Naive thymus-derived CD8-positive, alpha-beta T cell (primary cell): Measurements from ENCODE around the gene EME1. TPM values are rescaled to one million over a fixed set of nuclear protein-coding genes. Genes with fewer than 3 reads are reported as not detected.

Experiments
- ATAC-seq, 2 donors: fragments of 150-1000 bp; cut with Tn5 transposase in 1 of 2; sonication (Bioruptor Pico), chemical (Tn5 transposase) in 1 of 2; 1 replicate in 1 of 2; 2 replicates in 1 of 2; pipeline ENCODE4 v1.10.0; 2021; ENCODE audit warnings: mild to moderate bottlenecking in 2 of 2, moderate library complexity in 2 of 2
- POLR2A ChIA-PET: fragments of 350-600 bp; sonication (Branson Sonifier 250); formaldehyde crosslinking; loops from one replicate; lab custom pipeline; 2021; ENCODE audit warnings: antibody characterized with exemption; lab: Charles Lee
- DNase-seq, 10 donors: peaks; one replicate each; pipeline versions ENCODE4 v3.0.0 to v3.0.0-alpha.2; 2020 to 2022
- H3K27ac Mint-ChIP-seq, 10 donors: one replicate each; pipeline ENCODE4 v1.8.0; 2020 to 2022; ENCODE audit warnings: mild to moderate bottlenecking in 10 of 10, mixed read lengths in 10 of 10, moderate library complexity in 4 of 10, inconsistent platforms in 1 of 10
- H3K27me3 Mint-ChIP-seq, 5 donors: one replicate each; pipeline ENCODE4 v1.8.0; 2021 to 2022; ENCODE audit warnings: mixed read lengths in 5 of 5
- H3K36me3 Mint-ChIP-seq, 3 donors: one replicate each; pipeline ENCODE4 v1.8.0; 2020 to 2022; ENCODE audit warnings: mixed read lengths in 3 of 3, mild to moderate bottlenecking in 2 of 3, inconsistent platforms in 1 of 3
- H3K4me1 Mint-ChIP-seq, 4 donors: one replicate each; pipeline ENCODE4 v1.8.0; 2021 to 2022; ENCODE audit warnings: mixed read lengths in 4 of 4
- H3K4me3 Mint-ChIP-seq, 10 donors: one replicate each; pipeline ENCODE4 v1.8.0; 2020 to 2022; ENCODE audit warnings: mild to moderate bottlenecking in 10 of 10, mixed read lengths in 10 of 10, moderate library complexity in 6 of 10, inconsistent platforms in 1 of 10
- H3K9me3 Mint-ChIP-seq, 9 donors: one replicate each; pipeline ENCODE4 v1.8.0; 2020 to 2022; ENCODE audit warnings: mixed read lengths in 9 of 9, mild to moderate bottlenecking in 3 of 9, inconsistent platforms in 1 of 9, moderate library complexity in 1 of 9
- polyA plus RNA-seq, 3 donors: library from polyadenylated mRNA; unstranded; fragments of 300-500 nt; fragmentation: Illumina TruSeq; gene quantifications; one replicate each; pipeline ENCODE4 v1.2.3, GENCODE V29; 2021
- total RNA-seq, 8 experiments: library from RNA in 2 of 8; stranded (reverse) in 2 of 8; gene quantifications; one replicate each; pipeline ENCODE4 v1.2.3 and lab custom pipeline; 2021 to 2026

Gene EME1
- total and polyA plus RNA-seq, 5 experiments from 2014 or later: 0.38 to 2.7 (median 1.9) TPM; not detected in 2

DNA sequence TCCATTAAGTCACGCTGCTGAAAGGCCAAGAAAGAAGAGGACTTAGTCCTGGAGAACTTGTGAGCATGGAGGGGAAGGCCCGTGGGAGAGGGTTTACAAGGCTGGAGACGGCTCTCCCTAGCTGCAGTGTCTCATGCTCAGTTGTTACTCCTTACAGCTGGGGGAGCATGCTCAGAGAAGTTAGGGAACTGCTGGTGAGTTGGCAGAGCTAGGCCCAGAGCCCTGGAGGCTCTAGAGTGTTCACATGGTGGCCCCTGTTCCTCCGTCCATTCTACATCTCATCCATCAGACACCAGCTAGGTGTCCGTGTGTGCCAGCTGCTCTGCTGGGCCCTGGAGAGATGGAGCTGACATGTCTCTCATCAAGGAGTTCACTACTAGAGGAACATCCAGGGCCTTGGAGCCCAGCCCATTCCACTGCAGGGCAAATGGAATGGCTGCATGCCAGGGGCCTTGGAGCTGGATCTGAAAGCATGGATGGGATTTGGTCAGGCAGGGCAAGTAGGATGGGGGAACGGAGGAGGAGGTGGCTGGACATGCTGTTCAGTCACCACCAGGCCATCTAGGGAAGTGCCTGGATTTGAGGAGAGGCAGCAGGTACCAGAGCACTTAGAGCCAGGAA, 20.8 kb upstream of the EME1 start:
- no peaks in the 10 kb centered on the region for H3K9me3 Mint-ChIP-seq
- no peaks in the 10 kb centered on the region for H3K27me3 Mint-ChIP-seq
- no peak overlapping the region for H3K4me3 Mint-ChIP-seq
- no peak for ATAC-seq
- H3K36me3 Mint-ChIP-seq: peaks cover 0 to 30% (median 0%) of the 10 kb centered on the region in 3 donors
- H3K4me1 Mint-ChIP-seq: peaks cover 16 to 48% (median 32%) of the 10 kb centered on the region in 4 donors
- no peak for DNase-seq
- POLR2A ChIA-PET: interaction anchor here (0.8 kb wide), 1 partner anchor 17 kb away, joined by 3 read pairs; no protein-coding TSS in a partner anchor
- H3K27ac Mint-ChIP-seq: peak overlapping the region in 7 of 10 donors; percentile 27 to 69 (median 55)

DNA sequence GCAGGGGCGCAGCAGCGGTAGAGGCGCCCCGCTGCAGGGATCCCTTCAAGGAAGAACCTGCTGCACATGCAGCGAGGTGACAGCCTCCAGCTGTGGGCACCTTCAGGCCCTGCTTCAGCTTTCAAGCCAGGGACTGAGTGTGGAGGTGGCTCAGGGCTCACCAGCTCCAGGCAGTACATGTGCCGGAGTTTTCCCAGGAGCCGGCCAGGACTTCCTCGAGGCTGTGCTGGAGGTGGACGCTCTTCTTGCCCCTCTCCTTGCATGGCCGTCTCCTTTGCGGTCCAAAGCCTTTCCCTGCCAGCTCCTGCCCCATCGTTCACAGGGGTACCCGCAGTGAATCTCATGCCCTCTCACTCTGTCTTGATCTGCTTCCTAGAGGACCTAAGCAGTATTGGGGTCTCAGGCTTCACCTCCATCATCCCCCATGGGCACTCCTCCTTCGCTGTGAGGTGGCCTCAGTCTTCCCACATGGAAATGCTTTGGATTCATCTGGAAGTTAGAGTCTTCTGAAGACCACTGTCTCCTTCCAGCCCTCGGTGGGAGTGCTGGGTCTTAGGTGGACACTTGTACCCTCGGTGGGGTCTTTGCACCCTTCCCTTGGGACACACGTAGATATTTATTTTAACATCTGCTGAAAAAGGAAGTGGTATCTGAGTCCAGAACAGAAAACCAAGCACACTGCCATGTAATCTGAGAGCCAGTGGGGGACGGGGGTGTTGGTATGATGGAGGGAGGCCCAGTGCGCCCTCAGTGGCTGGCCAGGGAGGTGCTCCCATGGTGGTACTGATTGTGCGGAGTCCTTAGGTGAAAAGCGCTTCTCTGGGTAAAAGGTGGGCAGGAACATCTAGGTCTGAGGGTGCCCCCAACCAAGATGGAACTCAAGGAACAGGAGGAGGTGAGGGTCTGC, 20.1 kb upstream of the EME1 start:
- POLR2A ChIA-PET: interaction anchor here (0.8 kb wide), 1 partner anchor 16 kb away, joined by 3 read pairs; no protein-coding TSS in a partner anchor
- no peak overlapping the region for H3K4me3 Mint-ChIP-seq
- ATAC-seq (no peak), DNase-seq (no peak)
- peaks cover 0 to 37% (median 0%) of the 10 kb centered on the region in 3 donors for H3K36me3 Mint-ChIP-seq
- no peaks in the 10 kb centered on the region for H3K9me3 Mint-ChIP-seq
- peaks cover 8 to 40% (median 27%) of the 10 kb centered on the region in 4 donors for H3K4me1 Mint-ChIP-seq
- H3K27ac Mint-ChIP-seq: peak overlapping the region in 4 of 10 donors; percentile 9 to 75 (median 44)
- no peaks in the 10 kb centered on the region for H3K27me3 Mint-ChIP-seq

GRCh38 chr17:50353600-50354195, 19.3 kb upstream of the EME1 start:
- ATAC-seq: no peak
- H3K27ac Mint-ChIP-seq: peak overlapping the region in 1 of 10 donors; percentile 75
- DNase-seq: no peak
- no peaks in the 10 kb centered on the region for H3K27me3 Mint-ChIP-seq
- H3K36me3 Mint-ChIP-seq: peaks cover 0 to 43% (median 0%) of the 10 kb centered on the region in 3 donors
- POLR2A ChIA-PET: interaction anchor here (0.6 kb wide), 1 partner anchor 9 kb away, joined by 4 read pairs; no protein-coding TSS in a partner anchor
- H3K4me1 Mint-ChIP-seq: peaks cover 2 to 34% (median 20%) of the 10 kb centered on the region in 4 donors
- H3K9me3 Mint-ChIP-seq: no peaks in the 10 kb centered on the region
- no peak overlapping the region for H3K4me3 Mint-ChIP-seq

DNA sequence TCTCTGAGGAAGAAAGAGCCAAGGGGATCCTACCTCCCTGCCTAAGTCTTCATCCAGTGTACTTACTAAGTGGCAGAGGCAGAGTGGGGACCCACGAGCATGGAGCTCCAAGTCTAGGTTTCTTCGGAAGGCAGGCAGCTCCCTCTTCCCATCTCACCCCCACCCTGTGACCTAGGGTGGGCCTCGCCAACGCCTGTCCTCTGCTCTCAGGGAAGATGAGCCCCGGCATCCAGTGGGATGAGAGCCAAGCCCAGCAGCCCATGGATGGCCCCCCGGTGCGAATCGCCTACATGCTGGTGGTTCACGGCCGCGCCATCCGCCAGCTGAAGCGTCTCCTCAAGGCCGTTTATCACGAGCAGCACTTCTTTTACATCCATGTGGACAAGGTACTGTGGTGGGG, 18.8 kb upstream of the EME1 start:
- H3K27ac Mint-ChIP-seq: no peak overlapping the region
- DNase-seq (no peak), ATAC-seq (no peak)
- POLR2A ChIA-PET: interaction anchor here (0.6 kb wide), 1 partner anchor 9 kb away, joined by 4 read pairs; no protein-coding TSS in a partner anchor
- no peaks in the 10 kb centered on the region for H3K27me3 Mint-ChIP-seq
- peaks cover 0 to 47% (median 0%) of the 10 kb centered on the region in 3 donors for H3K36me3 Mint-ChIP-seq
- H3K9me3 Mint-ChIP-seq: no peaks in the 10 kb centered on the region
- H3K4me3 Mint-ChIP-seq: no peak overlapping the region
- H3K4me1 Mint-ChIP-seq: peaks cover 0 to 34% (median 16%) of the 10 kb centered on the region in 4 donors

DNA sequence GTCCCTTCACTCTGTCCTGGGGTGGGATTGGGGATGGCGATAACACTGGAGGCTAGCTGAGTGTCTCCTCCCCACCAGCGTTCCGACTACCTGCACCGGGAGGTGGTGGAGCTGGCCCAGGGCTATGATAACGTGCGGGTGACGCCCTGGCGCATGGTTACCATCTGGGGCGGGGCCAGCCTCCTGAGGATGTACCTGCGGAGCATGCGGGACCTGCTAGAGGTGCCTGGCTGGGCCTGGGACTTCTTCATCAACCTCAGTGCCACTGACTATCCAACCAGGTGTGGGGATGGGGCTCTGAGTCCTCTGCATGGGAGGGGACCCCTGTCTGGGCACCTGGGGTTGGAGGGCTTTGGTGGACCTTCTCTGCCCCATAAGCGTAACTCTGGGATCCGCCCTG, 18.3 kb upstream of the EME1 start:
- H3K9me3 Mint-ChIP-seq: no peaks in the 10 kb centered on the region
- no peak for ATAC-seq
- no peaks in the 10 kb centered on the region for H3K27me3 Mint-ChIP-seq
- POLR2A ChIA-PET: no interaction called here
- peaks cover 0 to 32% (median 15%) of the 10 kb centered on the region in 4 donors for H3K4me1 Mint-ChIP-seq
- no peak overlapping the region for H3K4me3 Mint-ChIP-seq
- H3K27ac Mint-ChIP-seq: peak overlapping the region in 2 of 10 donors; percentile 12 to 65
- H3K36me3 Mint-ChIP-seq: peaks cover 0 to 49% (median 0%) of the 10 kb centered on the region in 3 donors
- DNase-seq: no peak

DNA sequence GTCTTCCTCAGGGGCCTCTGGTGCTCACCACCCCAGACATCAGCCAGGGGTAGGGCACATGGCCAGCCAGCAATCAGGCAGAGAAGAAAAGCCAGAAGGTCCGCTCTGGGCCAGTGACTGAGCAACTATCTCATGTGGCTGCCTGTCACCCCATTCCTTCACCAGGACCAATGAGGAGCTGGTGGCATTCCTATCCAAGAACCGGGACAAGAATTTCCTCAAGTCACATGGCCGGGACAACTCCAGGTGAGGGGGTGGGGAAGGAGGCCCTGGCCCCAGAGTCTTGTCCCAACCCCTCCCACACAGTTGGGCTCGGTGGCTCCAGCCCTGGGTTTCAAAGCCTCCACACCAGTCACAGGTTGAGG, 17.7 kb upstream of the EME1 start:
- Mint-ChIP-seq H3K27ac (peak overlapping the region in 1 of 10 donors; percentile 12), H3K4me1 (peaks cover 0 to 36% (median 15%) of the 10 kb centered on the region in 4 donors), H3K4me3 (no peak overlapping the region), H3K36me3 (peaks cover 0 to 49% (median 0%) of the 10 kb centered on the region in 3 donors), H3K9me3 (no peaks in the 10 kb centered on the region), H3K27me3 (no peaks in the 10 kb centered on the region)
- POLR2A ChIA-PET: interaction anchor here (0.9 to 1.1 kb wide), 2 partner anchors 9 to 12 kb away, joined by 3 to 5 read pairs; partner anchors contain the start of gene XYLT2
- no peak for ATAC-seq
- no peak for DNase-seq

DNA sequence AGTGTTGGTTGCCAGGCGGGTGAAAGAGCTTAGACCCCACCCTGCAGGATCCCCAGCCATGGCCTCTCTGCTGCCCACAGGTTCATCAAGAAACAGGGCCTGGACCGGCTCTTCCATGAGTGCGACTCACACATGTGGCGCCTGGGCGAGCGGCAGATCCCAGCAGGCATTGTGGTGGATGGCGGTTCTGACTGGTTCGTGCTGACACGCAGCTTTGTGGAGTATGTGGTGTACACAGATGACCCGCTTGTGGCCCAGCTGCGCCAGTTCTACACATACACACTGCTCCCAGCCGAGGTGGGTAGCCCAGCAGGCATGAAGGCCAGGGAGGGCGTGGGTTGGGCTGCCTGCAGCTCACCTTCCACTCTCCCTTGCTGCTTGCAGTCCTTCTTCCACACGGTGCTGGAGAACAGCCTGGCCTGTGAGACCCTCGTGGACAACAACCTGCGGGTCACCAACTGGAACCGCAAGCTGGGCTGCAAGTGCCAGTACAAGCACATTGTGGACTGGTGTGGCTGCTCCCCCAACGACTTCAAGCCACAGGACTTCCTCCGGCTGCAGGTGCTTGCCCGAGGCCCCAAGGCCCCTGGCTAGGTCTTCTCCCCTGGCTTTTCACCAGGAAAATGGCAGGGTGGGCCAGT, 17.2 kb upstream of the EME1 start:
- POLR2A ChIA-PET: interaction anchor here (0.9 to 1.1 kb wide), 2 partner anchors 10 to 11 kb away, joined by 3 to 5 read pairs; partner anchors contain the start of gene XYLT2
- ATAC-seq: no peak

DNA sequence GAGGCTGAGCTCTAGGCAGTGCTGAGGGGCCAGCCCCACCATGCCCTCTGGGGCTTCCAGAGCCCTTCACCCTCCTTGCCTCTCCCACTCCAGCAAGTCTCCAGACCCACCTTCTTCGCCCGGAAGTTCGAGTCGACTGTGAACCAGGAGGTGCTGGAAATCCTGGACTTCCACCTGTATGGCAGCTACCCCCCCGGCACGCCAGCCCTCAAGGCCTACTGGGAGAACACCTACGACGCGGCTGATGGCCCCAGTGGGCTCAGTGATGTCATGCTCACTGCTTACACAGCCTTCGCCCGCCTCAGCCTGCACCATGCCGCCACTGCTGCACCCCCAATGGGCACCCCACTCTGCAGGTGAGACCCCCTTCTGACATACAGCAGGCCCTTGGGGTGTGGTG, 16.6 kb upstream of the EME1 start:
- DNase-seq (no peak), ATAC-seq (no peak)
- Mint-ChIP-seq H3K4me1 (peaks cover 0 to 34% (median 9%) of the 10 kb centered on the region in 4 donors), H3K27me3 (no peaks in the 10 kb centered on the region), H3K4me3 (no peak overlapping the region), H3K9me3 (no peaks in the 10 kb centered on the region), H3K27ac (peak overlapping the region in 1 of 10 donors; percentile 59), H3K36me3 (peaks cover 0 to 49% (median 0%) of the 10 kb centered on the region in 3 donors)
- POLR2A ChIA-PET: no interaction called here

More for the DNA sequence above, 17.2 kb upstream of the EME1 start:
- no peak for DNase-seq
- Mint-ChIP-seq H3K36me3 (peaks cover 0 to 49% (median 0%) of the 10 kb centered on the region in 3 donors), H3K27me3 (no peaks in the 10 kb centered on the region), H3K9me3 (no peaks in the 10 kb centered on the region), H3K4me1 (peaks cover 0 to 35% (median 12%) of the 10 kb centered on the region in 4 donors), H3K4me3 (no peak overlapping the region), H3K27ac (no peak overlapping the region)

DNA sequence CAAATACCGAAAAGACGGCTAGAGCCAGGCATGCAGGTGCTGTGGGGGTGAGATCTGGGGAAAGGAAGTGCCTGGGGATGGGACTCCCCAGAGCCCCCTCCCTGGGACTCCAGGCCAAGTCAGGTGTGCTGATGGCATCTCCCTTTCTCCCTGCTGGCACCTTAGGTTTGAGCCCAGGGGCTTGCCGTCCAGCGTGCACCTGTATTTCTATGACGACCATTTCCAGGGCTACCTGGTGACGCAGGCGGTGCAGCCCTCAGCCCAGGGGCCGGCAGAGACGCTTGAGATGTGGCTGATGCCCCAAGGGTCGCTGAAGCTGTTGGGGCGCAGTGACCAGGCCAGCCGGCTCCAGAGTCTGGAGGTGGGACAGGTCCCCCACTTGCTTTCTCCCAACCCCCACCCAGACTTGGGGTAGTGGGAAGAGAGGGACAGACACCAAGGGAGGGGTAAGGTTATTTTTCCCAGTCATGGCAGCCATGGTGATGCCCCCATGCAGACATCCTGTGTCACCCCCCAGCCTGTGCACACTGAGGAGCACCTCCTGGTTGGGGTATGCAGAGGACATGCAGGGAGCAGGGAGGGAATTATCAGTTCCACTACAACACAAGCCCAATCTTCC, 16.0 kb upstream of the EME1 start:
- POLR2A ChIA-PET: no interaction called here
- Mint-ChIP-seq H3K4me1 (peaks cover 2 to 32% (median 9%) of the 10 kb centered on the region in 4 donors), H3K9me3 (no peaks in the 10 kb centered on the region), H3K27me3 (no peaks in the 10 kb centered on the region), H3K36me3 (peaks cover 0 to 51% (median 0%) of the 10 kb centered on the region in 3 donors), H3K27ac (no peak overlapping the region), H3K4me3 (no peak overlapping the region)
- DNase-seq: no peak
- no peak for ATAC-seq

DNA sequence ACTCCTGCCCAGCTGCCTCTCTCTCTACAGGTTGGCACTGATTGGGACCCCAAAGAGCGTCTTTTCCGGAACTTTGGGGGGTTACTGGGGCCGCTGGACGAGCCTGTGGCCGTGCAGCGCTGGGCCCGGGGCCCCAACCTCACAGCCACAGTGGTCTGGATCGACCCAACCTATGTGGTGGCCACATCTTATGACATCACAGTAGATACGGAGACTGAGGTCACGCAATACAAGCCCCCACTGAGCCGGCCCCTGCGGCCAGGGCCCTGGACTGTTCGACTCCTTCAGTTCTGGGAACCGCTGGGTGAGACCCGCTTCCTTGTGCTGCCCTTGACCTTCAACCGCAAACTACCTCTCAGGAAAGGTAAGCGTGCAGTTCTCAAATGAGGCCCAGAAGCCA, 14.9 kb upstream of the EME1 start:
- peaks cover 0 to 48% (median 0%) of the 10 kb centered on the region in 3 donors for H3K36me3 Mint-ChIP-seq
- DNase-seq (no peak), ATAC-seq (no peak)
- no peaks in the 10 kb centered on the region for H3K27me3 Mint-ChIP-seq
- H3K9me3 Mint-ChIP-seq: no peaks in the 10 kb centered on the region
- H3K4me1 Mint-ChIP-seq: peaks cover 9 to 30% (median 12%) of the 10 kb centered on the region in 4 donors
- no peak overlapping the region for H3K4me3 Mint-ChIP-seq
- H3K27ac Mint-ChIP-seq: no peak overlapping the region
- POLR2A ChIA-PET: interaction anchor here (1.0 kb wide), 1 partner anchor 12 kb away, joined by 4 read pairs; the partner anchor contains the start of gene XYLT2

DNA sequence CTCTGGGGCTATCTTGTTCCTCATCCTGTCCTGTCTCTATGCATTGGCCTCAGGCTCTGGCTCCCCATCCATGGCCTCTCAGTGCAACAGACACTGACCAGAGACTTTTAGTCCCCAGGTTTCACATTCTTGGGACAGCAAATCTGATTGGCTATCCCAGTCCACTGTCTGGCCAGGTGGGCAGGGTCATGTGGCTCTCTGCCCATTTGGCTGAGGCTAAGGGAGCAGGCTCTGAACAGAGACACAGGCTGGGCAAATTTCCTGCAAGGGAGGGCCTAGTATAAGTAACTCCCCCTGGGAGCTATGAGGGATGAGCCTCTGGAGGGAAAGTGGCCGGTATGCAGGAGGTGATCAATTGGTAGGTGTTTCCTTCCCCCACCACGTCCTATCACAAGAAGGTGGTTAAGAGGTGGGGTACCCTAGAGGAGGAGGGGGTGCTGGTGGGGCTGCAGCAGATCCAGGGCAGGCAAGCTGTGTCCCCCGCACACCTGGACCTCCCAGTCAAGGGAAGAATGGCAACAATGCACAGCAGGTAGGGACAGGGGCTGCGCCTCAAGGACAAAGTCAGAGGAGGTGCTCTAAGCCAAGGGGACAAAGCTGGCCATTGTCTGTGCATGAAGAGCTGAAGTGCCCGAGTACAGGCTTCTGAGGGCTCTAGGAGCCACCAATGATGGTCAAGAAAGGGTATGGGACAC, 13.9 kb upstream of the EME1 start:
- DNase-seq (no peak), ATAC-seq (no peak)
- peaks cover 9 to 28% (median 11%) of the 10 kb centered on the region in 4 donors for H3K4me1 Mint-ChIP-seq
- peak overlapping the region in 5 of 10 donors; percentile 37 to 89 (median 63) for H3K27ac Mint-ChIP-seq
- no peaks in the 10 kb centered on the region for H3K9me3 Mint-ChIP-seq
- POLR2A ChIA-PET: interaction anchor here (1.0 to 3.8 kb wide), 2 partner anchors 13 kb away, joined by 4 to 17 read pairs; partner anchors contain the start of genes EME1, MRPL27 and XYLT2
- H3K4me3 Mint-ChIP-seq: no peak overlapping the region
- H3K36me3 Mint-ChIP-seq: peaks cover 0 to 45% (median 0%) of the 10 kb centered on the region in 3 donors
- H3K27me3 Mint-ChIP-seq: no peaks in the 10 kb centered on the region
